H1 (cell line): Measurements from ENCODE around the gene MPP3. TPM values are rescaled to one million over a fixed set of nuclear protein-coding genes. Genes with fewer than 3 reads are reported as not detected.

Experiments
- CTCF ChIA-PET: fragments of 300-600 bp; sonication (Branson Sonifier 250); formaldehyde crosslinking; loops from one replicate; lab custom pipeline; 2021; ENCODE audit not compliant: partially characterized antibody; lab: Charles Lee
- POLR2A ChIA-PET: fragments of 300-600 bp; sonication (Branson Sonifier 250); formaldehyde crosslinking; loops from one replicate; lab custom pipeline; 2021; ENCODE audit warnings: inconsistent platforms; ENCODE audit not compliant: partially characterized antibody; lab: Charles Lee
- DNase-seq, 2 experiments: peaks; one replicate each; pipeline versions ENCODE4 v3.0.0 to v3.0.0-alpha.2; 2010 to 2022; ENCODE audit warnings: low spot score in 2 of 2, low read depth in 1 of 2, mixed read lengths in 1 of 2
- FAIRE-seq: peaks from 2 replicates; lab custom pipeline; 2011; peaks lifted over from hg19 to GRCh38; lab: Jason Lieb, UNC
- H2AFZ ChIP-seq: 2 replicates; pipeline ENCODE4 v1.8.1; 2012; ENCODE audit warnings: low read length, inconsistent platforms
- H2AK5ac ChIP-seq: 2 replicates; pipeline ENCODE4 v1.6.1; 2013; ENCODE audit warnings: low read depth, low read length
- H2BK120ac ChIP-seq: replicated peaks from 2 replicates; pipeline ENCODE3; 2013; ENCODE audit warnings: low read depth, low read length, inconsistent platforms
- H2BK12ac ChIP-seq: 2 replicates; pipeline ENCODE4 v1.6.1; 2013; ENCODE audit warnings: low read depth, low read length
- H2BK15ac ChIP-seq: 2 replicates; pipeline ENCODE4 v1.6.1; 2013; ENCODE audit warnings: low read length
- H2BK20ac ChIP-seq: 2 replicates; pipeline ENCODE4 v1.6.1; 2013; ENCODE audit warnings: low read length
- H2BK5ac ChIP-seq: 2 replicates; pipeline ENCODE4 v1.6.1; 2013; ENCODE audit warnings: low read depth, low read length
- H3K14ac ChIP-seq: 2 replicates; pipeline ENCODE4 v1.6.1; 2013; ENCODE audit warnings: inconsistent platforms; ENCODE audit not compliant: insufficient read length
- H3K18ac ChIP-seq: 2 replicates; pipeline ENCODE4 v1.6.1; 2013; ENCODE audit warnings: low read length; ENCODE audit errors: extremely low read depth
- H3K23ac ChIP-seq: 2 replicates; pipeline ENCODE4 v1.6.1; 2013; ENCODE audit warnings: inconsistent platforms; ENCODE audit not compliant: insufficient read length
- H3K23me2 ChIP-seq: 2 replicates; pipeline ENCODE4 v1.6.1; 2013; ENCODE audit warnings: low read depth, low read length
- H3K27ac ChIP-seq: 2 replicates; pipeline ENCODE4 v1.6.1; 2011; ENCODE audit warnings: low read depth, low read length, inconsistent platforms
- H3K27me3 ChIP-seq, 4 experiments: replicated peaks in 1 of 4; 1 replicate in 1 of 4; 2 replicates in 3 of 4; pipeline versions ENCODE4 v1.6.1 to v1.8.1; 2011 to 2013; ENCODE audit warnings: low read length in 3 of 4, mild to moderate bottlenecking in 3 of 4, inconsistent platforms in 2 of 4, mixed read lengths in 2 of 4, moderate library complexity in 1 of 4; ENCODE audit not compliant: control insufficient read depth in 3 of 4, insufficient read depth in 3 of 4; ENCODE audit errors: extremely low read depth in 1 of 4
- H3K36me3 ChIP-seq, 4 experiments: 2 replicates each; pipeline versions ENCODE4 v1.6.1 to v1.8.1; 2011 to 2013; ENCODE audit warnings: mild to moderate bottlenecking in 4 of 4, low read length in 3 of 4, moderate library complexity in 2 of 4, control low read depth in 1 of 4, inconsistent platforms in 1 of 4; ENCODE audit not compliant: insufficient read depth in 4 of 4, control insufficient read depth in 2 of 4
- H3K4ac ChIP-seq: replicated peaks from 2 replicates; pipeline ENCODE3; 2013; ENCODE audit warnings: low read length, low read depth, mixed read lengths, inconsistent platforms; ENCODE audit not compliant: insufficient read length
- H3K4me1 ChIP-seq, 4 experiments: replicated peaks in 1 of 4; 1 replicate in 1 of 4; 2 replicates in 3 of 4; pipeline versions ENCODE4 v1.6.1 to v1.8.1; 2011 to 2013; ENCODE audit warnings: low read length in 3 of 4, inconsistent platforms in 2 of 4, mixed read lengths in 1 of 4; ENCODE audit not compliant: insufficient read depth in 4 of 4, control insufficient read depth in 3 of 4
- H3K4me2 ChIP-seq, 2 experiments: 2 replicates each; pipeline versions ENCODE4 v1.6.1 to v1.8.1; 2011 to 2013; ENCODE audit warnings: low read depth in 2 of 2, low read length in 2 of 2, control low read depth in 1 of 2, inconsistent platforms in 1 of 2, mild to moderate bottlenecking in 1 of 2; ENCODE audit not compliant: insufficient read depth in 1 of 2
- H3K4me3 ChIP-seq, 4 experiments: fragments of 200-600, 300-600 bp in 1 of 4; sonication (generic), shearing (Covaris generic), sonication (Bioruptor Twin) in 1 of 4; 2 replicates each; pipeline versions ENCODE4 v1.5.1 to v1.8.1; 2011 to 2016; ENCODE audit warnings: low read length in 4 of 4, low read depth in 3 of 4, control low read depth in 2 of 4, inconsistent platforms in 2 of 4, mild to moderate bottlenecking in 2 of 4, mixed read lengths in 1 of 4, moderate library complexity in 1 of 4; ENCODE audit not compliant: insufficient read depth in 2 of 4; ENCODE audit errors: extremely low read depth in 1 of 4
- H3K56ac ChIP-seq: replicated peaks from 2 replicates; pipeline ENCODE3; 2013; ENCODE audit warnings: low read depth, mild to moderate bottlenecking, mixed read lengths, low read length, inconsistent platforms; ENCODE audit not compliant: insufficient read length
- H3K79me1 ChIP-seq: 2 replicates; pipeline ENCODE4 v1.6.1; 2013; ENCODE audit warnings: low read depth, low read length, control low read depth
- H3K79me2 ChIP-seq, 2 experiments: 2 replicates each; pipeline versions ENCODE4 v1.6.1 to v1.8.1; 2012 to 2013; ENCODE audit warnings: low read length in 2 of 2, mild to moderate bottlenecking in 2 of 2, inconsistent platforms in 1 of 2; ENCODE audit not compliant: insufficient read depth in 2 of 2, control insufficient read depth in 1 of 2
- H3K9ac ChIP-seq, 4 experiments: replicated peaks in 1 of 4; 1 replicate in 1 of 4; 2 replicates in 3 of 4; pipeline versions ENCODE4 v1.6.1 to v1.8.1; 2011 to 2013; ENCODE audit warnings: low read depth in 3 of 4, low read length in 3 of 4, control low read depth in 2 of 4, mild to moderate bottlenecking in 2 of 4, moderate library complexity in 2 of 4, inconsistent platforms in 1 of 4; ENCODE audit errors: extremely low read depth in 1 of 4
- H3K9me3 ChIP-seq, 2 experiments: 2 replicates each; pipeline versions ENCODE4 v1.6.1 to v1.8.1; 2012 to 2013; ENCODE audit warnings: mild to moderate bottlenecking in 2 of 2, moderate library complexity in 2 of 2, control low read depth in 1 of 2, inconsistent platforms in 1 of 2, low read depth in 1 of 2, low read length in 1 of 2, mixed read lengths in 1 of 2; ENCODE audit not compliant: insufficient read depth in 2 of 2
- H4K20me1 ChIP-seq, 2 experiments: replicated peaks in 1 of 2; 2 replicates each; pipeline versions ENCODE3 to v1.8.1; 2011 to 2013; ENCODE audit warnings: inconsistent platforms in 2 of 2, low read length in 2 of 2, mild to moderate bottlenecking in 1 of 2; ENCODE audit not compliant: insufficient read depth in 2 of 2, control insufficient read depth in 1 of 2
- H4K5ac ChIP-seq: 2 replicates; pipeline ENCODE4 v1.6.1; 2013; ENCODE audit warnings: low read length, low read depth, mixed read lengths, inconsistent platforms; ENCODE audit not compliant: insufficient read length
- H4K8ac ChIP-seq: 2 replicates; pipeline ENCODE4 v1.8.0; 2013; ENCODE audit warnings: mild to moderate bottlenecking, moderate library complexity, low read length, inconsistent platforms; ENCODE audit not compliant: insufficient read depth; ENCODE audit errors: extremely low read depth
- H4K91ac ChIP-seq: replicated peaks from 2 replicates; pipeline ENCODE3; 2013; ENCODE audit warnings: low read length, mixed read lengths, inconsistent platforms; ENCODE audit not compliant: insufficient read length
- BCL11A ChIP-seq, 2 experiments: IDR thresholded peaks; one replicate each; pipeline ENCODE4 v1.6.1; 2011; ENCODE audit warnings: low read depth in 2 of 2, low read length in 2 of 2, mild to moderate bottlenecking in 2 of 2
- CBX8 ChIP-seq: fragments of 300-800, 300-1000 bp; sonication (generic); IDR thresholded peaks from 2 replicates; pipeline ENCODE4 v1.7.1; 2016; ENCODE audit warnings: low read depth, low read length, borderline replicate concordance
- EZH2 ChIP-seq: fragments of 200-600 bp; sonication (generic); IDR thresholded peaks from 2 replicates; pipeline ENCODE4 v1.7.1; 2012; ENCODE audit warnings: low read depth, mild to moderate bottlenecking, moderate library complexity, low read length, inconsistent platforms; ENCODE audit not compliant: severe bottlenecking
- JUND ChIP-seq: IDR thresholded peaks from 2 replicates; pipeline ENCODE4 v1.6.1; 2011; ENCODE audit warnings: mild to moderate bottlenecking, improper control_type of control experiment, low read length
- KDM5A ChIP-seq: fragments of 200-600 bp; IDR thresholded peaks from 2 replicates; pipeline ENCODE4 v1.7.1; 2012; ENCODE audit warnings: mild to moderate bottlenecking, low read length, inconsistent platforms, mixed read lengths
- POLR2A ChIP-seq, 2 experiments: IDR thresholded peaks; 1 replicate in 1 of 2; 2 replicates in 1 of 2; pipeline ENCODE4 v1.6.1; 2011; ENCODE audit warnings: low read depth in 2 of 2, low read length in 2 of 2, mild to moderate bottlenecking in 2 of 2; ENCODE audit errors: control extremely low read depth in 1 of 2
- POLR2AphosphoS5 ChIP-seq: IDR thresholded peaks from 2 replicates; pipeline ENCODE4 v1.6.1; 2011; ENCODE audit warnings: low read depth, low read length
- RAD21 ChIP-seq, 2 experiments: IDR thresholded peaks in 1 of 2; conservative IDR thresholded peaks in 1 of 2; 2 replicates each; pipeline ENCODE4 v1.6.1; 2011; ENCODE audit warnings: low read depth in 2 of 2, low read length in 2 of 2, improper control_type of control experiment in 1 of 2, inconsistent platforms in 1 of 2, mild to moderate bottlenecking in 1 of 2, moderate library complexity in 1 of 2
- RNF2 ChIP-seq: fragments of 200-900, 300-1000 bp; sonication (generic); IDR thresholded peaks from 2 replicates; pipeline ENCODE4 v1.7.1; 2016; ENCODE audit warnings: borderline replicate concordance, low read depth, mild to moderate bottlenecking, antibody characterized with exemption, low read length; ENCODE audit not compliant: poor library complexity, severe bottlenecking; ENCODE audit errors: missing control alignments
- SIN3A ChIP-seq, 2 experiments: IDR thresholded peaks in 1 of 2; conservative IDR thresholded peaks in 1 of 2; 2 replicates each; pipeline ENCODE4 v1.6.1; 2011 to 2012; ENCODE audit warnings: low read length in 2 of 2, improper control_type of control experiment in 1 of 2, low read depth in 1 of 2, mild to moderate bottlenecking in 1 of 2
- SIRT6 ChIP-seq: IDR thresholded peaks from one replicate; pipeline ENCODE4 v1.7.1; 2012; ENCODE audit warnings: low read length, inconsistent platforms
- SP1 ChIP-seq: IDR thresholded peaks from 2 replicates; pipeline ENCODE4 v1.6.1; 2011; ENCODE audit warnings: low read depth, low read length
- SRF ChIP-seq: IDR thresholded peaks from 2 replicates; pipeline ENCODE4 v1.6.1; 2011; ENCODE audit warnings: mild to moderate bottlenecking, low read depth, low read length, moderate library complexity
- WGBS, 2 experiments: shearing (Covaris generic) in 1 of 2; methylation state at CpG; one replicate each; pipeline versions ENCODE4 v1.1.6 to v1.1.7; 2013 to 2015; ENCODE audit warnings: low lambda C conversion rate in 2 of 2, mixed read lengths in 2 of 2, inconsistent platforms in 1 of 2, low coverage in 1 of 2, missing lambda C conversion rate in 1 of 2; ENCODE audit not compliant: insufficient replicate concordance in 2 of 2, insufficient coverage in 1 of 2, insufficient read length in 1 of 2; ENCODE audit errors: extremely low coverage in 1 of 2, missing lambda C conversion rate in 1 of 2; 5-methylcytosine and 5-hydroxymethylcytosine counted together
- polyA plus RNA-seq, 7 experiments: library from polyadenylated mRNA; depleted of rRNA in 3 of 7; stranded (reverse) in 5 of 7; unstranded in 2 of 7; fragments of >200 nt in 5 of 7; fragments of 200-250 nt in 2 of 7; gene quantifications; 1 replicate in 5 of 7; 2 replicates in 1 of 7; 4 replicates in 1 of 7; pipeline versions ENCODE4 v1.2.1 to v1.2.3, GENCODE V29; 2011 to 2013; ENCODE audit warnings: missing spikeins in 2 of 7, mixed read lengths in 2 of 7
- total RNA-seq: library from RNA; stranded (reverse); fragmentation: NEBNext Ultra II Directional; extraction: Animal tissue kit (Norgen Biotek cat#: 25700); gene quantifications from 2 replicates; pipeline ENCODE4 v1.2.1, GENCODE V29; 2021

Gene MPP3
- total and polyA plus RNA-seq, 2 of the 8 experiments (the other 6 are each of a cell fraction or from before 2014, with no cell fraction given), result 3.1 to 6.1 TPM

DNA sequence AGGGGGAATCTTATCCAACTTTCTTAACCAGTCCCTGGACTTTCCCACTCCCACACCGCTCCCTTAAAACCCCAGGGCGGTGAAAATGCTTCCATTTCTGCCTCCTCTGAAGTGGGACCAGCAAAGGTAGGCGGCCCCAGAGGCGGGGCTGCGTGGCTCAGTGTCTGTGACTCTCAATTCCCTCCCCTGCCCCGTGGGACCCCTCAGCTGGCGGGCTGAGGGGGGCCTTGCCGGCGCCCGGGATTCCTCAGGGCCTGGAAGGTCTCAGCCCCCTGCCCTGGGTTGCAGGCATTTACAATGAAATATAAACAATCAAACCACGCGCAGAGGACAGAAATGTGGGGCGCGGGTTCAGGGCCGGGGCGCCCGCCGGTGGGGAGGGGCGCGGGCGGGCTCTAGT lies 78.0 kb downstream of the MPP3 start:
- FAIRE-seq (no peak), DNase-seq (peak in 1 of 2 experiments; percentile 58)
- no peak overlapping the region for H4K5ac ChIP-seq
- H3K36me3 ChIP-seq, result no peaks in the 10 kb centered on the region
- peaks cover 0 to 30% (median 23%) of the 10 kb centered on the region in 4 experiments; a peak in 6 of 7 replicates for H3K27me3 ChIP-seq
- no peaks in the 10 kb centered on the region for H4K20me1 ChIP-seq
- H3K27ac ChIP-seq, result no peak overlapping the region
- peak overlapping the region; percentile 19 for H3K4ac ChIP-seq
- H3K9ac ChIP-seq, result no peak overlapping the region
- no peaks in the 10 kb centered on the region for H3K79me1 ChIP-seq
- no peak overlapping the region for H2BK120ac ChIP-seq
- H2AFZ ChIP-seq, result 0 out of 2 replicates have a peak overlapping the region, but pooled peaks have one; percentile 46
- H3K4me3 ChIP-seq, result peak overlapping the region; percentile 22 to 53 (median 33); a peak in 6 of 8 replicates
- WGBS, 2 experiments, result 34% methylated on average over 12 of the region's 21 CpGs; no CpG with 5 or more reads in 1 of the 2 experiments
- peak overlapping the region; percentile 74 for H4K8ac ChIP-seq
- ChIA-PET POLR2A (interaction anchor here (1.0 to 2.2 kb wide), 8 partner anchors 9 to 387 kb away, joined by 3 to 7 read pairs (median 4); no protein-coding TSS in a partner anchor), CTCF (interaction anchor here (0.5 to 22.9 kb wide), 8 partner anchors 10 to 1806 kb away, joined by 3 to 969 read pairs (median 5); no protein-coding TSS in a partner anchor)
- no peaks in the 10 kb centered on the region for H3K79me2 ChIP-seq
- H3K23me2 ChIP-seq, result peaks cover 3% of the 10 kb centered on the region; the same call in 1 of the 2 replicates
- no peak overlapping the region for H3K23ac ChIP-seq
- 0 out of 2 replicates have a peak overlapping the region, but pooled peaks have one; percentile 39 for H2BK5ac ChIP-seq
- no peak overlapping the region for H2AK5ac ChIP-seq
- H3K4me2 ChIP-seq, result peak overlapping the region; percentile 58 to 68
- no peak overlapping the region for H4K91ac ChIP-seq
- peak overlapping the region; percentile 60; the same call in 1 of the 2 replicates for H3K18ac ChIP-seq
- H3K4me1 ChIP-seq, result peaks cover 1 to 21% (median 8%) of the 10 kb centered on the region in 4 experiments; a peak in 6 of 7 replicates
- no peak overlapping the region; the same call in 1 of the 2 replicates for H2BK20ac ChIP-seq
- H2BK15ac ChIP-seq, result no peak overlapping the region
- no peak overlapping the region for H3K56ac ChIP-seq
- no peaks in the 10 kb centered on the region for H3K9me3 ChIP-seq
- H3K14ac ChIP-seq, result no peak overlapping the region
- 0 out of 2 replicates have a peak overlapping the region, but pooled peaks have one; percentile 4 for H2BK12ac ChIP-seq
- TF ChIP-seq EZH2, result no peak
- TF ChIP-seq KDM5A, result no peak
- TF ChIP-seq POLR2A (IDR thresholded peaks at IDR 0.05; ENCODE audit: control extremely low read depth in 1 of 2, low read depth in 2 of 2, low read length in 2 of 2), result no peak
- TF ChIP-seq POLR2AphosphoS5, result no peak
- no peak for TF ChIP-seq RAD21 (IDR thresholded peaks at IDR 0.05 in 1 of 2, conservative IDR thresholded peaks at IDR 0.05 in 1 of 2; ENCODE audit: low read depth in 2 of 2, low read length in 2 of 2)
- no peak for TF ChIP-seq SIN3A (conservative IDR thresholded peaks at IDR 0.05 in 1 of 2, IDR thresholded peaks at IDR 0.05 in 1 of 2; ENCODE audit: low read depth in 1 of 2, low read length in 2 of 2)
- TF ChIP-seq RNF2, result no peak
- TF ChIP-seq SIRT6, result no peak
- TF ChIP-seq CBX8, result no peak
- no peak for TF ChIP-seq BCL11A (IDR thresholded peaks at IDR 0.05; ENCODE audit: low read depth in 2 of 2, low read length in 2 of 2)
- TF ChIP-seq JUND, result no peak
- TF ChIP-seq SP1, result no peak
- TF ChIP-seq SRF, result no peak
